Suprapubic skin (tissue), 4 donors: ENCODE measurements around the gene GPR150.

Experiments
- EP300 ChIP-seq: sonication (generic); formaldehyde crosslinking; IDR thresholded peaks from one replicate; pipeline ENCODE4 v1.6.1; 2017; ENCODE audit warnings: antibody characterized with exemption
- POLR2A ChIP-seq, 2 donors: fragments of 450-650 bp; IDR thresholded peaks; one replicate each; pipeline ENCODE4 v1.6.1; 2017; ENCODE audit warnings: antibody characterized with exemption in 2 of 2, mild to moderate bottlenecking in 2 of 2, moderate library complexity in 2 of 2
- POLR2AphosphoS5 ChIP-seq, 3 donors: sonication (generic); formaldehyde crosslinking; IDR thresholded peaks; one replicate each; pipeline ENCODE4 v1.6.1; 2017; ENCODE audit warnings: antibody characterized with exemption in 3 of 3
- TF ChIP-seq, protein P1 (sequence below), 2 donors: fragments of 200-600 bp in 1 of 2; fragments of 450-650 bp in 1 of 2; sonication (generic) in 1 of 2; IDR thresholded peaks; one replicate each; pipeline ENCODE4 v1.5.1; 2016 to 2019; ENCODE audit warnings: antibody characterized with exemption in 2 of 2, mild to moderate bottlenecking in 1 of 2, moderate library complexity in 1 of 2

DNA sequence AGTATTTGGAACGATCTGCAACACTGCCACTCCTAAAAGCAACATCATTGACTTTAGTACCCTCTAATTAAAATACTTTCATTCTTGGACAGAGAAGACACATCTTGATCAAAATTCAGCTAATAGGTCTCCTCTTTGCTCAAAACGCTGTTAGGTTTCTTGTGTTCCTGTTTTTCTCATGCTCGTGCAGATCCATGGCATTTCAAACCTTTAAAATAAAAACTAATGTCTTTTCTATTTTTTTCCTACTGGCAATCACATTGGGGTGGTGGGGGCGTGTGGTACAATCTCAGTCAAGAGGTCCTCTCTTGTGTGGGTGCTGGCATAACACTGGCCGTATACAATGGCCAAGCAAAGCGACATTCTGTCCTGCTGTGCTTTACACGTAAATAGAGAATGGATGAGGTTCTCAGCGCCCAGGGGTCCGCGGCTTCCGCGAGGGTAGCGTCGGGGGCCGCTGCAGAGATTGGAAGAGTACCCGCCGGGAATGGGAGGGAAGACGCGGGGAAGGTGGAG lies 315 bp upstream of the GPR150 start:
- TF ChIP-seq, protein P1, sequence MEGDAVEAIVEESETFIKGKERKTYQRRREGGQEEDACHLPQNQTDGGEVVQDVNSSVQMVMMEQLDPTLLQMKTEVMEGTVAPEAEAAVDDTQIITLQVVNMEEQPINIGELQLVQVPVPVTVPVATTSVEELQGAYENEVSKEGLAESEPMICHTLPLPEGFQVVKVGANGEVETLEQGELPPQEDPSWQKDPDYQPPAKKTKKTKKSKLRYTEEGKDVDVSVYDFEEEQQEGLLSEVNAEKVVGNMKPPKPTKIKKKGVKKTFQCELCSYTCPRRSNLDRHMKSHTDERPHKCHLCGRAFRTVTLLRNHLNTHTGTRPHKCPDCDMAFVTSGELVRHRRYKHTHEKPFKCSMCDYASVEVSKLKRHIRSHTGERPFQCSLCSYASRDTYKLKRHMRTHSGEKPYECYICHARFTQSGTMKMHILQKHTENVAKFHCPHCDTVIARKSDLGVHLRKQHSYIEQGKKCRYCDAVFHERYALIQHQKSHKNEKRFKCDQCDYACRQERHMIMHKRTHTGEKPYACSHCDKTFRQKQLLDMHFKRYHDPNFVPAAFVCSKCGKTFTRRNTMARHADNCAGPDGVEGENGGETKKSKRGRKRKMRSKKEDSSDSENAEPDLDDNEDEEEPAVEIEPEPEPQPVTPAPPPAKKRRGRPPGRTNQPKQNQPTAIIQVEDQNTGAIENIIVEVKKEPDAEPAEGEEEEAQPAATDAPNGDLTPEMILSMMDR (IDR thresholded peaks at IDR 0.05) = no peak
- TF ChIP-seq POLR2AphosphoS5 (IDR thresholded peaks at IDR 0.05) = no peak
- no peak for TF ChIP-seq POLR2A (IDR thresholded peaks at IDR 0.05)
- TF ChIP-seq EP300 = no peak
